HepG2 (cell line): ENCODE data around the gene LRP2. TPM values are rescaled to one million over a fixed set of nuclear protein-coding genes. Genes with fewer than 3 reads are reported as not detected.

Experiments
- ATAC-seq: fragments of 200-7000 bp; cut with Tn5 transposase; 3 replicates; pipeline ENCODE4 v1.9.1; 2020; ENCODE audit warnings: mild to moderate bottlenecking, moderate library complexity
- BruUV-seq: library from RNA; stranded (reverse); fragments of 400-500 nt; replicated peaks from 2 replicates; lab custom pipeline; 2021; lab: Mats Ljungman, UMichigan
- CTCF ChIA-PET: fragments of 300-600 bp; formaldehyde crosslinking; extraction: SDS; loops from one replicate; lab custom pipeline; 2021; ENCODE audit warnings: low total read pairs, inconsistent platforms, low intra/inter-chr PET ratio; lab: Yijun Ruan, JAX
- POLR2A ChIA-PET: fragments of 350-600 bp; sonication (Branson Sonifier 250); formaldehyde crosslinking; loops from one replicate; lab custom pipeline; 2020; ENCODE audit warnings: antibody characterized with exemption, inconsistent platforms; lab: Yijun Ruan, JAX
- DNase-seq: peaks from one replicate; pipeline ENCODE4 v3.0.0-alpha.2; 2015; ENCODE audit warnings: low spot score
- FAIRE-seq: peaks from 3 replicates; lab custom pipeline; 2011; peaks lifted over from hg19 to GRCh38; lab: Jason Lieb, UNC
- H2AFZ ChIP-seq: one replicate; pipeline ENCODE4 v1.6.1; 2011; ENCODE audit warnings: low read length, inconsistent platforms
- H3K27ac ChIP-seq: fragments of 300-600 bp; 3 replicates; pipeline ENCODE4 v1.8.0; 2011; ENCODE audit warnings: mixed run types, mild to moderate bottlenecking, mixed read lengths, low read length, inconsistent platforms; ENCODE audit not compliant: insufficient read depth; ENCODE audit errors: extremely low read length
- H3K27me3 ChIP-seq, 2 experiments: fragments of 200-600 bp in 1 of 2; 2 replicates in 1 of 2; 3 replicates in 1 of 2; pipeline versions ENCODE4 v1.6.0 to v1.8.0; 2011; ENCODE audit warnings: low read length in 2 of 2, mild to moderate bottlenecking in 2 of 2, moderate library complexity in 2 of 2, inconsistent platforms in 1 of 2; ENCODE audit not compliant: insufficient read depth in 2 of 2, control insufficient read depth in 1 of 2
- H3K36me3 ChIP-seq, 2 experiments: fragments of 200-600 bp in 1 of 2; replicated peaks in 1 of 2; 2 replicates in 1 of 2; 3 replicates in 1 of 2; pipeline versions ENCODE4 v1.5.1 to v1.8.0; 2011; ENCODE audit warnings: low read length in 2 of 2, inconsistent platforms in 1 of 2; ENCODE audit not compliant: insufficient read depth in 2 of 2, control insufficient read depth in 1 of 2
- H3K4me1 ChIP-seq: 2 replicates; pipeline ENCODE4 v1.5.1; 2012; ENCODE audit warnings: low read length, inconsistent platforms; ENCODE audit not compliant: insufficient read depth
- H3K4me2 ChIP-seq: 2 replicates; pipeline ENCODE4 v1.6.0; 2011; ENCODE audit warnings: low read depth, low read length, inconsistent platforms
- H3K4me3 ChIP-seq, 3 experiments: fragments of 200-600 bp in 1 of 3; sonication (generic), shearing (Covaris generic) in 1 of 3; replicated peaks in 1 of 3; 2 replicates each; pipeline ENCODE4 v1.5.1; 2011 to 2016; ENCODE audit warnings: low read length in 3 of 3, inconsistent platforms in 2 of 3, low read depth in 2 of 3, mild to moderate bottlenecking in 2 of 3, control low read depth in 1 of 3, mixed read lengths in 1 of 3; ENCODE audit not compliant: insufficient read depth in 1 of 3
- H3K79me2 ChIP-seq: one replicate; pipeline ENCODE4 v1.6.1; 2011; ENCODE audit warnings: low read length, inconsistent platforms; ENCODE audit not compliant: insufficient read depth
- H3K9ac ChIP-seq: 2 replicates; pipeline ENCODE4 v1.6.0; 2011; ENCODE audit warnings: mild to moderate bottlenecking, low read depth, low read length, inconsistent platforms; ENCODE audit not compliant: insufficient read depth
- H3K9me3 ChIP-seq: 2 replicates; pipeline ENCODE4 v1.5.1; 2012; ENCODE audit warnings: mild to moderate bottlenecking, low read length
- H4K20me1 ChIP-seq: 2 replicates; pipeline ENCODE4 v1.6.0; 2011; ENCODE audit warnings: inconsistent platforms, mild to moderate bottlenecking, low read length, moderate library complexity; ENCODE audit not compliant: insufficient read depth
- SNAPC4 ChIP-seq: sonication (generic); formaldehyde crosslinking; IDR thresholded peaks from 2 replicates; pipeline ENCODE4 v1.4.0; 2020; ENCODE audit warnings: mild to moderate bottlenecking, missing genetic modification reagents
- ZNF841 ChIP-seq: sonication (generic); formaldehyde crosslinking; IDR thresholded peaks from 2 replicates; pipeline ENCODE4 v1.8.1; 2023; ENCODE audit warnings: missing genetic modification reagents, borderline replicate concordance
- WGBS: methylation state at CpG from one replicate; pipeline ENCODE4 v1.1.6; 2017; ENCODE audit warnings: low lambda C conversion rate; 5-methylcytosine and 5-hydroxymethylcytosine counted together
- in situ Hi-C: cut with HindIII; loops from 2 replicates; pipeline ENCODE4 v1.10.0; 2017; ENCODE audit warnings: low pct_unique_long_range_greater_than_20kb; ENCODE audit not compliant: extremely low pct_ligation_motif_present
- intact Hi-C: fragments of 100-400 bp; cut with micrococcal nuclease; formaldehyde crosslinking; loops from one replicate; pipeline ENCODE4 v1.10.0; 2022; ENCODE audit not compliant: unreplicated experiment
- polyA plus RNA-seq, 8 experiments: library from polyadenylated mRNA; depleted of rRNA in 3 of 8; stranded (reverse) in 7 of 8; unstranded in 1 of 8; fragments of >200 nt; fragmentation: Illumina TruSeq in 4 of 8; extraction: Trizol in 4 of 8; gene quantifications; 2 replicates each; pipeline versions ENCODE4 v1.2.1 to v1.2.3, GENCODE V29; 2011 to 2016; ENCODE audit warnings: low read depth in 4 of 8, missing spikeins in 1 of 8, mixed read lengths in 1 of 8; ENCODE audit not compliant: insufficient read depth in 1 of 8
- total RNA-seq, 5 experiments: library from RNA; depleted of rRNA; stranded (reverse); fragments of >200 nt; fragmentation: Illumina TruSeq; extraction: Trizol; gene quantifications; 2 replicates each; pipeline ENCODE4 v1.2.3, GENCODE V29; 2016; ENCODE audit warnings: low read depth in 1 of 5
- TF ChIP-seq, protein P1 (sequence below): sonication (generic); formaldehyde crosslinking; IDR thresholded peaks from 2 replicates; pipeline ENCODE4 v1.5.0; 2020; ENCODE audit warnings: mild to moderate bottlenecking, missing genetic modification reagents

Gene LRP2
- total and polyA plus RNA-seq, 2 of the 13 experiments (the other 11 are each of a cell fraction or from before 2014, with no cell fraction given): 0.03 to 0.15 TPM

- TF ChIP-seq SNAPC4 (no peak), ZNF841 (CRISPR knock-in tag) (no peak)
- TF ChIP-seq, protein P1, sequence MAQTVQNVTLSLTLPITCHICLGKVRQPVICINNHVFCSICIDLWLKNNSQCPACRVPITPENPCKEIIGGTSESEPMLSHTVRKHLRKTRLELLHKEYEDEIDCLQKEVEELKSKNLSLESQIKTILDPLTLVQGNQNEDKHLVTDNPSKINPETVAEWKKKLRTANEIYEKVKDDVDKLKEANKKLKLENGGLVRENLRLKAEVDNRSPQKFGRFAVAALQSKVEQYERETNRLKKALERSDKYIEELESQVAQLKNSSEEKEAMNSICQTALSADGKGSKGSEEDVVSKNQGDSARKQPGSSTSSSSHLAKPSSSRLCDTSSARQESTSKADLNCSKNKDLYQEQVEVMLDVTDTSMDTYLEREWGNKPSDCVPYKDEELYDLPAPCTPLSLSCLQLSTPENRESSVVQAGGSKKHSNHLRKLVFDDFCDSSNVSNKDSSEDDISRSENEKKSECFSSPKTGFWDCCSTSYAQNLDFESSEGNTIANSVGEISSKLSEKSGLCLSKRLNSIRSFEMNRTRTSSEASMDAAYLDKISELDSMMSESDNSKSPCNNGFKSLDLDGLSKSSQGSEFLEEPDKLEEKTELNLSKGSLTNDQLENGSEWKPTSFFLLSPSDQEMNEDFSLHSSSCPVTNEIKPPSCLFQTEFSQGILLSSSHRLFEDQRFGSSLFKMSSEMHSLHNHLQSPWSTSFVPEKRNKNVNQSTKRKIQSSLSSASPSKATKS (CRISPR knock-in tag): no peak
- intact Hi-C loops: no loop called here
- Histone ChIP-seq H3K9me3 (no peaks in the 10 kb centered on the region), H3K36me3 (no peaks in the 10 kb centered on the region), H2AFZ (no peak overlapping the region), H3K27me3 (peaks cover 1 to 20% of the 10 kb centered on the region in 2 experiments; a peak in 3 of 5 replicates), H3K27ac (no peak overlapping the region), H3K4me2 (no peak overlapping the region), H3K9ac (no peak overlapping the region), H3K4me1 (no peaks in the 10 kb centered on the region), H3K4me3 (no peak overlapping the region), H3K79me2 (no peaks in the 10 kb centered on the region), H4K20me1 (no peaks in the 10 kb centered on the region)
- CTCF ChIA-PET: no interaction called here
- WGBS: 0% methylated on average over 2 of the region's 2 CpGs
- DNase-seq: no peak
- POLR2A ChIA-PET: no interaction called here
- BruUV-seq: no TSS peak
- ATAC-seq: no peak
- no peak for FAIRE-seq
- in situ Hi-C loops: no loop called here
Observed at GRCh38 chr2:169137924-169138323, 224.4 kb downstream of the LRP2 start.
